Measurements from ENCODE around the gene NSG1. TPM values are rescaled to one million over a fixed set of nuclear protein-coding genes. Genes with fewer than 3 reads are reported as not detected.

The NSG1 gene
- total and polyA plus RNA-seq, 9 of the 15 experiments (the other 6 are each of a cell fraction or from before 2014, with no cell fraction given) = not detected

GRCh38 chr4:4423706-4424498 is 37.0 kb downstream of the NSG1 start:
- Histone ChIP-seq H3K4me2 (ENCODE audit: insufficient read depth, low read length) (no peak overlapping the region), H3K36me3 (ENCODE audit: control insufficient read depth, insufficient read depth, low read length) (peaks cover 32% of the 10 kb centered on the region; the same call in 2 of the 3 replicates), H3K9me3 (replicated peaks; ENCODE audit: control insufficient read depth, insufficient read depth, low read depth, low read length) (no peaks in the 10 kb centered on the region), H3K27me3 (ENCODE audit: control insufficient read depth in 2 of 2, insufficient read depth in 2 of 2, low read length in 2 of 2) (no peaks in the 10 kb centered on the region), H2AFZ (ENCODE audit: low read depth, low read length) (no peak overlapping the region), H3K4me3 (no peak overlapping the region), H3K4me1 (replicated peaks in 1 of 2; ENCODE audit: control insufficient read depth in 2 of 2, insufficient read depth in 2 of 2, low read length in 2 of 2) (no peaks in the 10 kb centered on the region), H4K20me1 (replicated peaks; ENCODE audit: control insufficient read depth, insufficient read depth, low read length) (no peaks in the 10 kb centered on the region; the same call in 1 of the 2 replicates), H3K79me2 (ENCODE audit: control insufficient read depth, insufficient read depth, low read length) (no peaks in the 10 kb centered on the region), H3K9me1 (ENCODE audit: control insufficient read depth, insufficient read depth, low read length) (no peaks in the 10 kb centered on the region), H3K9ac (ENCODE audit: insufficient read depth in 1 of 2, low read depth in 2 of 2, low read length in 2 of 2) (no peak overlapping the region), H3K27ac (ENCODE audit: extremely low read depth, low read depth, low read length) (no peak overlapping the region)
- ATAC-seq (no peak), FAIRE-seq (no peak), DNase-seq (ENCODE audit: extremely low read depth in 1 of 4, low spot score in 3 of 4) (no peak)
- 78% methylated on average over 7 of the region's 9 CpGs for WGBS (ENCODE audit: insufficient coverage, low coverage, missing lambda C conversion rate)
- intact Hi-C loops (cut with micrococcal nuclease) (no loop called here), in situ Hi-C loops (cut with MboI) (no loop called here)
- TF ChIP-seq RFX1 (IDR thresholded peaks at IDR 0.05) (peak; percentile 50), SMARCE1 (IDR thresholded peaks at IDR 0.05) (no peak), NBN (IDR thresholded peaks at IDR 0.05; ENCODE audit: low read depth) (no peak), ZKSCAN8 (CRISPR knock-in tag; IDR thresholded peaks at IDR 0.05) (no peak), E2F6 (IDR thresholded peaks at IDR 0.05; ENCODE audit: borderline replicate concordance in 1 of 2, extremely low read depth in 1 of 2, insufficient read depth in 1 of 2, insufficient read length in 1 of 2, low read depth in 1 of 2, low read length in 1 of 2, poor library complexity in 1 of 2, severe bottlenecking in 1 of 2) (no peak), ZNF518B (CRISPR knock-in tag; IDR thresholded peaks at IDR 0.05) (no peak)
- ChIA-PET POLR2A (interaction anchor here (1.0 to 1.4 kb wide), 2 partner anchors 16 to 27 kb away, joined by 4 to 5 read pairs; no protein-coding TSS in a partner anchor), CTCF (ENCODE audit: low intra/inter-chr PET ratio) (no interaction called here)
- BruUV-seq (replicated peaks) = no TSS peak
